Measurements from ENCODE around the gene PPP5C. TPM values are rescaled to one million over a fixed set of nuclear protein-coding genes. Genes with fewer than 3 reads are reported as not detected.
"Not testable (repeated sequence)": the region's sequence is repeated elsewhere in the genome, so short reads cannot be mapped to it uniquely, and the experiment has no call there.

The PPP5C gene
- total RNA-seq, 2 donors from 2014 or later = 73.6 to 118 TPM

DNA sequence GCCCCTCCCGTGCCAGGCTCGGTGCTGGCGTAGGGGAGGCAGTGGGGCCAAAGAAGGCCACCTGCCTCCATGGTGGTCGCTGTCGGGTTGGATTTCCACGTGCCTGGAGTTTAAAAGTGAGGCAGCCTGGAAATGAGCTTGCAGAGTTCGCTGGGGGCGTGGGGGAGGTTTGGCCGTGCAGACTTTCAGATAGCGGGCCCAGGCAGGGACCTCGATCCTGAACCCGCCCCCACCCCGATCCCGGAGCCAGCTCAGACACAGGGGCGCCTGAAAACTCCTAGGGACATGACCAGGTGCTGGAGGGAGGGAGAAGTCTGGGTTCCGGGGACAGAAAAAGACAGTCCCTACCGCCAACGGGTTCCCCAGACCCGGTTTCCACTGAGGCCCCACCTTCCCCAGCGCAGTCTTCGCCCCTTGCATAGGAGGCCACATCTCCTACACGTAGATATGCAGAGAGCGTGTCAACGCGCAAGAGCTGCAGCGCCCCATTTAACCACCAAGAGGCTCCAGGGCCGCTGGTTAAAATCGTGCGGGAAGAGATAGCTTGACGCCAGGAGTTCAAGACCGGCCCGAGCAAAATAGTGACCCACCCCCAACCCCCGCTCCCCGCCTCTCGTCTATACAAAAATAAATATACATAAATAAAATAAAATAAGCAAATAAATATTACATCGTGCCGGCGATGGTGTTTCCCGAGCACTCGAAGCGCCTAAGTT lies 58.0 kb downstream of the PPP5C start:
- no peak overlapping the region for H3K27ac Mint-ChIP-seq
- DNase-seq (ENCODE audit: low spot score in 2 of 2) (no peak), ATAC-seq (peak in 1 of 2 donors; percentile 67)
- H3K9me3 Mint-ChIP-seq = no peaks in the 10 kb centered on the region
- H3K36me3 Mint-ChIP-seq = peaks cover 0 to 7% of the 10 kb centered on the region in 2 donors

DNA sequence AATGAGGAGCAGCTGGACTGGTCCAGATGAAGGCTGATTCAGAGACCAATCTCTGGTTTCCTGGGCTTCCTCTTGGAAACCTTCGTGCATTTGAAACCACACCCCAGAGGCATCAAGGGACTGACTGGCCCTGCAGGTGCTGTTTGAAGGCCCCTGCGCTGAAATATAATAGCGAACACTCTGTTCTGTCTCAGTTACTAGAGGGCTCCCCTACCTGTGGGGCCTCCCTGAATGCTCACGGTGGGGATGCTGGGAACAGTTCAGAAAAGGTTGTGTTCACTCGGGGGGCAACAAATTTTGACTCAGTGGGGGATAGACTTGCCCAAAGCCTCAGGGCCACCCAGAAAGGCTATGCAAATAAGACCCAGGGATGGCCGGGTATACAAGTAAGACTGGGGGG lies 60.1 kb downstream of the PPP5C start:
- ATAC-seq = no peak
- Mint-ChIP-seq H3K27ac (no peak overlapping the region), H3K36me3 (peaks cover 0 to 7% of the 10 kb centered on the region in 2 donors), H3K9me3 (no peaks in the 10 kb centered on the region)
- no peak for DNase-seq (ENCODE audit: low spot score in 2 of 2)

DNA sequence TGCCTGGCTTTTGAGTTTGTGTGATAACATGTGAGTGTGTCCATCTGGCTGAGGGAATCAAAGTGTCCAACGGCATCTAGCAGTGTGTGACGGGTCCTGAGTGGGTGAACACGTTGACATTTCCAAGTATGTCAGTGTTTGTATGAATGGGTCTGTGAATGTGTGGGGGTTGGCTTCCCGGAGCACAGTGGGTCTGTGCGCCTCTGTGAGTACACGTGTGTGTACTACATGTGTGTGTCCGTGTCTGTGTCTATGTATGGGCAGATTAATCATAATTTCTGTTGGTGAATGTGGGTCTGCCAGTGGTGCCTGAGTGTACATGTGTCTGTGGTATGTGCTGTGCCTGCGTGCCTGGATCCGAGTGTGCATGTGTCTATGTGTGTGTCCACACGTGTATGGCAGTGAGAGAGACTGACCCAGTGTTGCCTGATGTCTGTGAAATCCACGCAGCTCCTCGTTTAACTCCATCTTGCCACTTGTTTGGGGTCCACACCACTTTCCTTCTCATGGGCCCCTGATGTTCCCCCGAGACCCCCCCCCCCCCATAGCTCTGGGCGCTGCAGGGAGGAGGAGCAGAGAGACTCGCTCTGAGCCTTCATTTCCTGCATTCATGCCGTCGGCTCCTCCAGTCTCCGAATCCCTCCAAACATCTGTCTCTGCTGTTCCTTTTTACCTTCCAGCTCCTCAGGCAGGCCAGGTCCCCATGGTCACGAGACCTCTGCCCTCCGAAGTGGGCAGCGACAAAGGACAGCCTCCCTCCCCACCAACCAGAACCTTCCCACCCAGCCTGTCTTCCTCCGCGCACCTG lies 61.2 kb downstream of the PPP5C start:
- ATAC-seq = no peak
- H3K27ac Mint-ChIP-seq = no peak overlapping the region
- no peak for DNase-seq (ENCODE audit: low spot score in 2 of 2)
- no peaks in the 10 kb centered on the region for H3K9me3 Mint-ChIP-seq
- H3K36me3 Mint-ChIP-seq = peaks cover 0 to 7% of the 10 kb centered on the region in 2 donors

DNA sequence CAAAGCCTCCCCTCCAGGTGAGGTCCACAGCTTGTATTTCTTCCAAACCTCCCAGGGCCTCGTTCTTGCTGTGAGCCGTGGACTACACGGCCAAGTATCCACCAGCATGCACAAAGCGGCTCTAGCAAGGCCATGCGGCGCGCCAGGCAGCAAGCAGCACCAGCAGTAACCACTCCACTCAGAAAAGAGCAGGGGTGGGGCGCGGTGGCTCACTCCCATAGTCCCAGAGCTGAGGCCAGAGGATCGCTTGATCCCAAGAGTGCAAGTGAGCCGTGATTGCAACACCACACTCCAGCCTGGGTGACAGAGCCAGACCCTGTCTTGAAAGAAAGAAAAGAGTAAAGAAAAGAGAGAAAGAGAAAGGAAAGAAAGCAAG lies 61.8 kb downstream of the PPP5C start:
- no peak overlapping the region for H3K27ac Mint-ChIP-seq
- no peaks in the 10 kb centered on the region for H3K9me3 Mint-ChIP-seq
- no peak for ATAC-seq
- peaks cover 0 to 7% of the 10 kb centered on the region in 2 donors for H3K36me3 Mint-ChIP-seq
- DNase-seq (ENCODE audit: low spot score in 2 of 2) = no peak

DNA sequence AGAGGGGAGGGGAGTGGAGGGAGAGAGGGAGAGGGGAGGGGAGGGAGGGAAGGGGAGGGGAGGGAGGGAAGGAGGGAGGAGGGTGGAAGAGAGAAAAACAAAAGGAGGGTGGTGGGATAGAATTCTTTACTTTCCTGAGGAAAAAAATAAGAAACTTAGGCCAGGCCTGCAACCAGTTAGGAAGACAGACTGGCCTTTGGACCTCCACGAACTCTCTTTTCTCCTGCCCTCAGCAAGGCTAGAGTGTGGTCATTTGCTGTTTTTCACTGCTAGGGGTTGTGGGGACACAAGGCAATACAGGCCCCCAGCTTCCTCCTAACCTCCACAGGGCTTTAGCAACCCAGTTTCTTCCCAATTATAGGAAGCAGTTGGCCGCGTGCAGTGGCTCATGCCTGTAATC lies 62.3 kb downstream of the PPP5C start:
- no peaks in the 10 kb centered on the region for H3K9me3 Mint-ChIP-seq
- H3K36me3 Mint-ChIP-seq = peaks cover 0 to 3% of the 10 kb centered on the region in 2 donors
- DNase-seq (ENCODE audit: low spot score in 2 of 2) = no peak
- ATAC-seq = no peak
- no peak overlapping the region for H3K27ac Mint-ChIP-seq

DNA sequence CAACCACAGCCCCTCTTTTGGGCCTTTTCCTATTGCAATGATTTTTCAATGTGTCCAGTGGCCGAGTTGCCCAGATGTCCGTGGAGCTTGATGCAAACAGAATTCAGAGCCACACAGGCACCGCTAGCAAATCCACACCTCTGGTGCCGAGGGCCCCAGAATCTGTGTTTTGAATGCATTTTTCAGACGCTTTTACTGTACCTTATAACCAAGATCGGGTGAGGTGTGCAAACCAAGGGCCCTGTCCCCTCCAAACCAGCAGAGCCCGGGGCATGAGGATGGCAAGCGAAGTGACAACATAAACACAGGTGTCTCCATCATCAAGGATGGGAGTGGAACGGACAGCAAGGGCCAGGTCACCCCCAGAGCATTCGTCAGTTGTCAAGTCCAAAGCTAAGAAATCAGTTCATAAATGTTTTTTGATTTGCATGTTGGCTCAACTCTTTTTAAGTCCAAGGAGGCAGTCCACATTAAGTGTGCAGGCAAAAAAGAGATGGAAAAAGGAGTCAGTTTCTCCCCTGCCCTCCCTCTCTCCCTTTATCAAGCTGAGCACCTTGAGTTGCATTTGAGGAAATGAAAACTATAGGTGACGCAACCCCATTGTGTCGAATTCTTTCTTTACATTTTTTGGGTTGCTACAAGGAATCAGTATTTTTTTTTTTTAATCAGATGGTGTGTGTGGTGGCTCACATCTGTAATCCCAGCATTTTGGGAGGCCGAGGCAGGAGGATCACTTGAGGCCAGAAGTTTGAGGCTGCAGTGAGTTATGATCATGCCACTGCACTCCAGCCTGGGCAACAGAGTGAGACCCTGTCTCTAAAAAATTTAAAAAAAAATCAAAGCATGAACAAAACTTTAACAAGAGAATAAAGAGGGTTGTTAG lies 63.6 kb downstream of the PPP5C start:
- Mint-ChIP-seq H3K9me3 (no peaks in the 10 kb centered on the region), H3K36me3 (no peaks in the 10 kb centered on the region), H3K27ac (no peak overlapping the region)
- DNase-seq (ENCODE audit: low spot score in 2 of 2) = no peak
- no peak for ATAC-seq

DNA sequence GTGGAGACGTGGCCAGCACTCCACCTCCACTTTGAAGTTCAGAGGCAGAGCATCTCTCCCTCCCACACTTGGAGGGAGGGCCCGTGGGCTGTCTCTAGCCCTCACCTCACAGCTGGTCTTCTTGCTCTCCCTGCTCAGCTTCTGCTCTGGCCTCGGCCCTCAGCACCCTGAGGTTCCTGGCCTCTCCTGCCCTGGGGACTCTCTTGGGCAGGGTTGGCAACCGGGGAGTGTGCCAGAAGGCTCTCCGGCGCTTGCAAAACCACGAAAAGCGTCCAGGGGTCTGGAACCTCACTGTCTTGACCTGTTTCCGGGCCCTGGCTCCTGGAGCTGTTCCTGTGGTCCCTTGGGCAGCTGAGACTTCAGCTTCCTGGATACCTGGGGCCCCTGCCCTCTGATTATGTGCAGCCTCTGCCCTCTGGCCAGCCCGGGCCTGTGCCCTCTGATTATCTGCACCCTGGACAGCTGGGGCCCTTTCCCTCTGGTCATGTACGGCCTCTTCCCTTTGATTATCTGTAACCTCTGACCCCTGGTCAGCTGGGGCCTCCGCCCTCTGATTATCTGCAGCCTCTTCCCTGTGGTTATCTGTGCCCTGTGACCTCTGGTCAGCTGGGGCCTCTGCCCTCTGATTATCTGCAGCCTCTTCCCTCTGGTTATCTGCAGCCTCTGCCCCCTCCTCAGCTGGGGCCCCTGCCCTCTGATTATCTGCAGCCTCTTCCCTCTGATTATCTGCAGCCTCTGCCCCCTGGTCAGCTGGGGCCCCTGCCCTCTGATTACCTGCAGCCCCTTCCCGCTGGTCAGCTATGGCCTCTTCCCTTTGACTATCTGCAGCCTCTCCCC lies 64.4 kb downstream of the PPP5C start:
- Mint-ChIP-seq H3K36me3 (no peaks in the 10 kb centered on the region), H3K27ac (no peak overlapping the region), H3K9me3 (no peaks in the 10 kb centered on the region)
- ATAC-seq = no peak
- DNase-seq (ENCODE audit: low spot score in 2 of 2) = no peak

DNA sequence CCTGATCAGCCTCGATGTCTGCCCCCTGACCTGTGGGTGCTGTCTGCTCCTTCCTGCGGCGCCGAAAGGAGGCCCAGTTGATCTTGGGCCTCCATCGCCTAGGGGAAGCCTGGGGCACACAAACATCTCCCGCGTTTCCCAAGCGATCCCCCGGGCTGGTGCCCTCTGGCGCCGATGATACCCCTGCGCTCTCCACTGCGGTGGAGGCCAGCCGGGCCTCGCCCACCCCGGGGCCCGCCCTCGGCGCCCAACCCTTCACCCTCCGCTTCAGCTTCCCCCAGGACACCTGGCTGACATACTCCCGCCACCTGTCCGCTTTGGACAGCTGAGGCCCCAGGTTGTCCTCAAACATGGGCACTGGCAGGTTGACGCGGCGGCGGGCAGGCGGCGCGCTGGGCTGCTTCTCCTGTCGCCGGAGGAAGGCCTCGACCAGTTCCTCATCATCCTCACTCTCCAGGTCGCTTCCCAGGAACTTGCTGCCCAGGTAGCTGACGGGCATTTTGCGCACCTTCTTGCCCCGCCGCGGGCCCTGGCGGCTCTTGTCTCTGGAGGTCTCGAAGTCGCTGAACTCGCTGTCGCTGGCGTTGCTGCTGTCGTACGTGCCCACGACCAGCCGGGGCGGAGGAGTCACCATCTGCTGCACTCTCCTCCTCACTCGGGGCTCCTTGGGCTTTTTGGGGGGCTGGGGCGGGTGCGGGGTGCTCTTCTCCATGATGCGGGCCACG lies 65.2 kb downstream of the PPP5C start:
- Mint-ChIP-seq H3K9me3 (no peaks in the 10 kb centered on the region), H3K36me3 (no peaks in the 10 kb centered on the region), H3K27ac (no peak overlapping the region)
- ATAC-seq = no peak
- no peak for DNase-seq (ENCODE audit: low spot score in 2 of 2)

DNA sequence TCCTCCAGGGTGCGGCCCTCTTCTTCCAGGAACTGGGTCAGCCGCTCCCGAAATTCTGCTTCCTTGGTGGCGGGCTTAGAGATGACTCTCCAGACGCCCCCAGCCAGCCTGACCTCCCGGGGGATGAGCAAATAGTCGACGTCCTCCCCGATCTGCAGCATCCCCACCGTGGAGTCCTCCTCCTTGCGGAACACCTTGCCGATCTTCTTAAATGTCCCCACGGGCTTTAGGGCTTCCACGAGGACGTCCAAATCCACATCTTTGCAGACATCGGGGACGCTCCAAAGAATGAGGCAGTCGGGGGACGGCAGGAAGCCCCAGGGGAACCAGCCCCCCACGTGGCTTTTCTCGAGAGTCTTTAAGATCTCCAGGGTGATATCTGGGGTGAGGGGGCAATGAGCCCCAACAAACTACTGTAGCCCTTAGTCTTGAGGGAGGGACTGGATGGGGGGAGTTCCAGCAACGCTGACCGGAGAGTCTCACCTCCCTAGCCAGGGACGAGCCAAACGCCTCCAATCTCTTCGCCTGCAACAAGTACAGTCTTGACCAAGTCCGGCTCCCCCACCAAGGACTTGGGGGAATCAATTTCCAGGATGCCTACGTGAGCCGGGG lies 65.9 kb downstream of the PPP5C start:
- DNase-seq (ENCODE audit: low spot score in 2 of 2) (no peak), ATAC-seq (no peak)
- H3K9me3 Mint-ChIP-seq = no peaks in the 10 kb centered on the region
- no peak overlapping the region for H3K27ac Mint-ChIP-seq
- no peaks in the 10 kb centered on the region for H3K36me3 Mint-ChIP-seq

DNA sequence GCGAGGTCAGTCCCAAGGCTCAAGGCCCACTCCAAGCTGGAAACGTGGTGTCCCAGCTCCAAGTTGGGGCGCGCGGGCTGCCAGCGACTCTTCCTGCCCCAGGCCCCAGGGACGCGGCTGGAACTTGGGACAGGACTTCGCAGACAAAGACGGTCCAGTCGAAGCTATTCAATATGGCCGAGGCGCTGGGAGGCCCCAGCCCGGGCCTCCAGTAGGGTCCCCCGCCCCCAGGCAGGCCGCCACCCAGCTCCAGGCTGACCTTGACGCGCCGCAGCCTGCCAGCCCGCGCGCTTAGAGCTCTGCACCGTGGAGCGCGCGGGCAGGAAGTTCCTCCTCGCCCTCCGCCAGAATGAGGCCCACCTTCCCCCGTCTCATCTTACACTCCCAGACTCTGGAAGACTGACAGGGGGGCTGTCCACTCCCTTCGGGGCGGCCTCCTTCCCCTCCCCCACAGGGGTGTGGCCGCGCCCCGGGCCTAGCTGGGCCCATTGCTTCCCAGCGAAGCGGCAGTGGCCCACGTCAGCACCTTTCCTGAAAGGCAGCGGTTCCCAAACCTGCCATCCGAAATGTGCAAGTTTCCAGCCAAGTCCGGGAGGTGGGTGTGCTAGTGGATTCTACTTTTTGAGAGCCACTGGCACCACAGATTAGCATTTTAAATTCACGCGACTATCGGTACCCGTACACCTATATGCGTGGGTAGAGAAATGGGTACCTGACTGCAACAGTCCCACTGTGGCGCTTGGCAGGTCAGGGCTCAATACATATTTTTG lies 66.6 kb downstream of the PPP5C start, which contains the start of gene CCDC8:
CCDC8 (minus strand) TSS at position 303 of the 770 bp plus-strand sequence. CDS start 754 bp downstream, outside the sequence.
- DNase-seq (ENCODE audit: low spot score in 2 of 2) (no peak), ATAC-seq (no peak)
- Mint-ChIP-seq H3K27ac (no peak within 1 kb of the TSS), H3K36me3 (no peaks in the 10 kb centered on the region), H3K9me3 (no peaks in the 10 kb centered on the region)

DNA sequence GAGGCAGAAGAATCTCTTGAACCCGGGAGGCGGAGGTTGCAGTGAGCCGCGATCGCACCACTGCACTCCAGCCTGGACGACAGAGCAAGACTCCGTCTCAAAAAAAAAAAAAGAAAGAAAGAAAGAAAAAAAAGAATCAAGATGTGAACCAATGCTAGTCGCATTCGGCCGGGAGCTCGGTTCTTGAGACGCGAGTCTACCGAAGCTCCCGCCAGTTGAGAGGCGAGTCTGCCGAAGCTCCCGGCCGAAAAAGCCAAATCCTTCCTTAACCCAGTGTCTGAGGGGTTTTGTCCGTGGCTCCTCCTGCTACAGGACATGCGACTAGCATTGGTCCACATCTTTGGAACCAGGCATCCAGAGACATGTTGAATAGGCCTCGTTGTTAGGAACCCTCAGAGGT lies 68.0 kb downstream of the PPP5C start:
- H3K9me3 Mint-ChIP-seq; H3K36me3 Mint-ChIP-seq; DNase-seq (ENCODE audit: low spot score in 2 of 2); H3K27ac Mint-ChIP-seq; ATAC-seq: not testable (repeated sequence)

DNA sequence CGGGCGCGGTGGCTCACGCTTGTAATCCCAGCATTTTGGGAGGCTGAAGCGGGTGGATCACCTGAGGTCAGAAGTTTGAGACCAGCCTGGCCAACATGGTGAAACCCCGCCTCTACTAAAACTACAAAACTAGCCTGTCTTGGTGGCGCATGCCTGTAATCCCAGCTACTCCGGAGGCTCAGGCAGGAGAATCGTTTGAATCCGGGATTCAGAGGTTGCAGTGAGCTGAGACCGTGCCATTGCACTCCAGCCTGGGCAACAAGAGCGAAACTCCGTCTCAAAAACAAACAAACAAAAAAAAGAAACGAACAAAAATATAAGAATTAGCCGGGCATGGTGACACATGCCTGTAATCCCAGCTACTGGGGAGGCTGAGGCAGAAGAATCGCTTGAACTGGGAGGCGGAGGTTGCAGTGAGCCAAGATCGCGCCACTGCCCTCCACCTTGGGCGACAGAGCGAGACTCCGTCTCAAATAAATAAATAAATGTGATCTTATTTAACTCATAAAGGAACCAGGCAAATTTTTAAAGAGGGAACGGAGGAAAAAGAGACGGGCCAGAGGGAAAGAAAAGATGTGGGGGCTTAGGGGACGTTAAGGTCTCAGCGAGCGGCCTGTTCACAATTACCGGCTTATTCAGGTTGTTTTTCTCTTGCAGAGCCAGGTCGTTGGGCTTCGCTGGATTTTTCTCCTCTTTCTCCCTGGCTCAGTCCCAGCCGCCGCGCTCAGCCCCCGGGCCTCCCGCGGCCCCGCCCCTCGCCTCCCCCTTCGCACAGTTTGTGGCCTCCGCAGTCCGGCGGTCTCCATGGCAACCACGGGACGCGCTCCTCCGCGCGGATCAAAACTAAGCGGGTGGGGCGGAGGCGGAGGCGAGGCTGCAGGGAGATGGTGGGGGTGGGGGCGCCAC lies 69.2 kb downstream of the PPP5C start:
- H3K9me3 Mint-ChIP-seq; H3K27ac Mint-ChIP-seq; H3K36me3 Mint-ChIP-seq; DNase-seq (ENCODE audit: low spot score in 2 of 2): not testable (repeated sequence)
- ATAC-seq = peak; percentile 28 to 50

DNA sequence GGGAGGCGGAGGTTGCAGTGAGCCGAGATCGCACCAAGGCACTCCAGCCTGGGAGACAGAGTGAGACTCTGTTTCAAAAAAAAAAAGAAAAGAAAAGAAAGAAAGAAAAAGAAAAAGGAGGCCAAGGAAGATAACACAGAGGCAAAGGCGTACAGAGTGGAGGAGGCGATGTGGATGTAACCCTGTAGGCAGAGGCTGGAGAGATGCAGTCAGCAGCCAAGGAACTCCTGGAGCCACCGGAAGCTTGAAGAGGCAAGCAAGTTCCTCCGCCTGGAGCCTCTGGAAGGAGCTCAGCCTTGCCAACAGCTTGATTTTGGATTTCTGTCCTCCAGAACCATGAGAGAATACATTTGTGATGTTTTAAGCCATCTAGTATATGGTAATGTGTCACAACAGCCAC lies 73.2 kb downstream of the PPP5C start:
- H3K27ac Mint-ChIP-seq = no peak overlapping the region
- ATAC-seq (no peak), DNase-seq (ENCODE audit: low spot score in 2 of 2) (no peak)
- no peaks in the 10 kb centered on the region for H3K9me3 Mint-ChIP-seq
- no peaks in the 10 kb centered on the region for H3K36me3 Mint-ChIP-seq

DNA sequence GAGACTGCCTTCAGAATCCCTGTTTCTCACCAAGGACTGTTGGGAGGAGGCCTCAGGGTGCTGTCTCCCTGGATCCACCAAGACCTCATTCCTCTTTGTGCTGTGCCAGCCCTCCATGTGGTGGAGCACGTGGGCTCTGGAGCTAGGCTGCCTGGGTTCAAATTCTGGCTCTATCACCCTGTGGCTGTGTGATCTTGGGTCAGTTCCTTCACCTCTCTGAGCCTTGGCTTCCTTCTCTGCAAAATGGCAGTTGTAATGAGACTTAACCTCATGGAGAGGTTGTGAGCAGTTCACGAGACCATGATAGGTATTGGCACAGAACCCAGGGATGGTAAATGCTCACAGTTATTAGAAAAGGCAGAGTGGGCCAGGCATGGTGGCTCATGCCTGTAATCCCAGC lies 75.5 kb downstream of the PPP5C start:
- DNase-seq (ENCODE audit: low spot score in 2 of 2) = no peak
- no peak for ATAC-seq
- H3K9me3 Mint-ChIP-seq = no peaks in the 10 kb centered on the region
- H3K27ac Mint-ChIP-seq = no peak overlapping the region
- H3K36me3 Mint-ChIP-seq = no peaks in the 10 kb centered on the region

Data from activated naive CD4-positive, alpha-beta T cell treated with anti-CD3 and anti-CD28 coated beads, Interleukin-2, amount 50 U/mL, for 72 hours (primary cell).